ENCODE results near the gene BOLA1.

DNA sequence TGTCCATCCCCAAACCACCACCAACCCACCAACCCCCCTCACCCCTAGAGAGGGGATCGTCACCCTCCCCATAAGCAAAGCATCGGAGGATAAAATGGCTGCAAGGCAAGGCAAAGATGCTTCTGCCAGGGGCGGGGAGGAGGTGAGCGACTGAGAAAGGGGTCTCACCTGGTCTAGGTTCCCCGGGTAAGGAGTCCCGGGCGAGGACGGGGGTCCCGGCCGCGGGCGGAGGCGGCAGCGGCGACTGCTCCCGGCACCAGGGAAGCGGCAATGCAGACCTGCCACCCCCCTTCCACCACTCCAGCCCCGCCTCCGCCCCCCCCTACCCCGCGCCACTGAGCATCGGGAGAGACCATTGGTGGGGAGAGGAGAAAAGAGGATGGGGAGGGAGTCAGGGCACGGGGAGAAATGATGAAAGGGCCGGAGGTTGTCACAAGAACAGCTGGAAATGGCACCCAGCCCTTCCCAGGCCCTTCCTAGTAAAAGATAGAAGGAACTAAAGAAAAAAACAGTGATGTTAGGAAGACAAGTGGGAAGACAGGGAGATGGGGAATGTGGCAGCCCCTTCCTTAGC lies 18.3 kb downstream of the BOLA1 start, which contains the start of gene SV2A:
- TF ChIP-seq, protein P1, sequence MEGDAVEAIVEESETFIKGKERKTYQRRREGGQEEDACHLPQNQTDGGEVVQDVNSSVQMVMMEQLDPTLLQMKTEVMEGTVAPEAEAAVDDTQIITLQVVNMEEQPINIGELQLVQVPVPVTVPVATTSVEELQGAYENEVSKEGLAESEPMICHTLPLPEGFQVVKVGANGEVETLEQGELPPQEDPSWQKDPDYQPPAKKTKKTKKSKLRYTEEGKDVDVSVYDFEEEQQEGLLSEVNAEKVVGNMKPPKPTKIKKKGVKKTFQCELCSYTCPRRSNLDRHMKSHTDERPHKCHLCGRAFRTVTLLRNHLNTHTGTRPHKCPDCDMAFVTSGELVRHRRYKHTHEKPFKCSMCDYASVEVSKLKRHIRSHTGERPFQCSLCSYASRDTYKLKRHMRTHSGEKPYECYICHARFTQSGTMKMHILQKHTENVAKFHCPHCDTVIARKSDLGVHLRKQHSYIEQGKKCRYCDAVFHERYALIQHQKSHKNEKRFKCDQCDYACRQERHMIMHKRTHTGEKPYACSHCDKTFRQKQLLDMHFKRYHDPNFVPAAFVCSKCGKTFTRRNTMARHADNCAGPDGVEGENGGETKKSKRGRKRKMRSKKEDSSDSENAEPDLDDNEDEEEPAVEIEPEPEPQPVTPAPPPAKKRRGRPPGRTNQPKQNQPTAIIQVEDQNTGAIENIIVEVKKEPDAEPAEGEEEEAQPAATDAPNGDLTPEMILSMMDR (IDR thresholded peaks at IDR 0.05; ENCODE audit: borderline replicate concordance, extremely low read depth, low read length, poor library complexity, severe bottlenecking): no peak
- no peak for TF ChIP-seq EZH2 (IDR thresholded peaks at IDR 0.05; ENCODE audit: borderline replicate concordance, low read depth, low read length, severe bottlenecking)
